Heart left ventricle (tissue), 13 donors: ENCODE data around the gene MRPL17.

Experiments
- POLR2A ChIP-seq, 2 donors: fragments of 450-650 bp; IDR thresholded peaks; one replicate each; pipeline ENCODE4 v1.6.1; 2017; ENCODE audit warnings: antibody characterized with exemption in 2 of 2, mild to moderate bottlenecking in 2 of 2, moderate library complexity in 2 of 2
- TF ChIP-seq, protein P1 (sequence below), 12 donors: fragments of 200-600 bp; sonication (generic) in 4 of 12; IDR thresholded peaks; one replicate each; pipeline versions ENCODE4 v1.5.0 to v1.8.0; 2018 to 2022; ENCODE audit warnings: antibody characterized with exemption in 12 of 12, mild to moderate bottlenecking in 5 of 12
- donor health status: ischemic (EF 13 %, LVEDD 7.1; RV severe dilation, severe dysfunction).
- donor health status: DM: no; HTN: yes; CAD: no.
- donor health status: DM: no; HTN: no; CAD: no.
- donor health status: ischemic (EF 25% LVEDD 6.9; RV normal size, moderate dysfunction).
- donor health status: ischemic (EF 25% LVEDD 5.7; RV mildly dilated, moderate dysfunction).
- donor health status: ischemic (EF 35%, LVEDD 5.7; RV mildly dilated, moderate dysfunction).
- donor health status: nonischemic (EF 11% LVEDD 7.7; RV severe dilation, severe dysfunction).
- donor health status: DM: yes; HTN: yes; CAD: no.
- donor health status: PGD.
- donor health status: ischemic (EF 29% LVEDD 5.4; RV normal size, mild dysfunction).
- donor health status: nonischemic (EF 23%, LVEDD 6.1; RV moderate dilation, normal function).

- TF ChIP-seq POLR2A (IDR thresholded peaks at IDR 0.05) = no peak
- TF ChIP-seq, protein P1, sequence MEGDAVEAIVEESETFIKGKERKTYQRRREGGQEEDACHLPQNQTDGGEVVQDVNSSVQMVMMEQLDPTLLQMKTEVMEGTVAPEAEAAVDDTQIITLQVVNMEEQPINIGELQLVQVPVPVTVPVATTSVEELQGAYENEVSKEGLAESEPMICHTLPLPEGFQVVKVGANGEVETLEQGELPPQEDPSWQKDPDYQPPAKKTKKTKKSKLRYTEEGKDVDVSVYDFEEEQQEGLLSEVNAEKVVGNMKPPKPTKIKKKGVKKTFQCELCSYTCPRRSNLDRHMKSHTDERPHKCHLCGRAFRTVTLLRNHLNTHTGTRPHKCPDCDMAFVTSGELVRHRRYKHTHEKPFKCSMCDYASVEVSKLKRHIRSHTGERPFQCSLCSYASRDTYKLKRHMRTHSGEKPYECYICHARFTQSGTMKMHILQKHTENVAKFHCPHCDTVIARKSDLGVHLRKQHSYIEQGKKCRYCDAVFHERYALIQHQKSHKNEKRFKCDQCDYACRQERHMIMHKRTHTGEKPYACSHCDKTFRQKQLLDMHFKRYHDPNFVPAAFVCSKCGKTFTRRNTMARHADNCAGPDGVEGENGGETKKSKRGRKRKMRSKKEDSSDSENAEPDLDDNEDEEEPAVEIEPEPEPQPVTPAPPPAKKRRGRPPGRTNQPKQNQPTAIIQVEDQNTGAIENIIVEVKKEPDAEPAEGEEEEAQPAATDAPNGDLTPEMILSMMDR (IDR thresholded peaks at IDR 0.05) = no peak
Observed at GRCh38 chr11:6632116-6633073, 50.7 kb downstream of the MRPL17 start.
